Lower leg skin (tissue), 3 donors: ENCODE data around the gene CCDC18.

Experiments used
- POLR2A ChIP-seq, 2 donors: fragments of 450-650 bp; IDR thresholded peaks; one replicate each; pipeline ENCODE4 v1.6.1; 2016 to 2017; ENCODE audit warnings: antibody characterized with exemption in 2 of 2, mild to moderate bottlenecking in 1 of 2, moderate library complexity in 1 of 2
- TF ChIP-seq, protein P1 (sequence below), 3 donors: fragments of 450-650 bp; IDR thresholded peaks; one replicate each; pipeline ENCODE4 v1.5.1; 2016; ENCODE audit warnings: antibody characterized with exemption in 3 of 3, mild to moderate bottlenecking in 3 of 3, moderate library complexity in 2 of 3

DNA sequence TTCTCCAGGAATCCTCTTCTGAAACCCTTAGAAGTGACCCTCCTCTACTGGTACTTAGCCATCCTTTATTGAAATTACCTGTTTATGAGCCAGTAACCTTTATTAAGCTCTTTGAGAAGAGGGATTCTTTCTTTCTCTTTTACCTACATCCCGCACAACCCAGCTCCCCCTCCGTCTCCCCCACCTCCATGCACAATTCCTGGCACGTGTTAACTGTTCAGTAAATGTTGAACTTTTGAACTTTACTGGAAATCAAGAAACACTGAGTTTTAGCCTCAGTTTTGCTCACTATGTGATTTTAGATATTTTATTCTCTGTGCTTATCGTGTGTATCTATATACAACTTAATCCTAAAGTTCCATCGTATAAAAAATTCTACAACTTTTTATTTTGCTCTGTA is 2.1 kb upstream of the CCDC18 start:
- TF ChIP-seq, protein P1, sequence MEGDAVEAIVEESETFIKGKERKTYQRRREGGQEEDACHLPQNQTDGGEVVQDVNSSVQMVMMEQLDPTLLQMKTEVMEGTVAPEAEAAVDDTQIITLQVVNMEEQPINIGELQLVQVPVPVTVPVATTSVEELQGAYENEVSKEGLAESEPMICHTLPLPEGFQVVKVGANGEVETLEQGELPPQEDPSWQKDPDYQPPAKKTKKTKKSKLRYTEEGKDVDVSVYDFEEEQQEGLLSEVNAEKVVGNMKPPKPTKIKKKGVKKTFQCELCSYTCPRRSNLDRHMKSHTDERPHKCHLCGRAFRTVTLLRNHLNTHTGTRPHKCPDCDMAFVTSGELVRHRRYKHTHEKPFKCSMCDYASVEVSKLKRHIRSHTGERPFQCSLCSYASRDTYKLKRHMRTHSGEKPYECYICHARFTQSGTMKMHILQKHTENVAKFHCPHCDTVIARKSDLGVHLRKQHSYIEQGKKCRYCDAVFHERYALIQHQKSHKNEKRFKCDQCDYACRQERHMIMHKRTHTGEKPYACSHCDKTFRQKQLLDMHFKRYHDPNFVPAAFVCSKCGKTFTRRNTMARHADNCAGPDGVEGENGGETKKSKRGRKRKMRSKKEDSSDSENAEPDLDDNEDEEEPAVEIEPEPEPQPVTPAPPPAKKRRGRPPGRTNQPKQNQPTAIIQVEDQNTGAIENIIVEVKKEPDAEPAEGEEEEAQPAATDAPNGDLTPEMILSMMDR (IDR thresholded peaks at IDR 0.05), result no peak
- no peak for TF ChIP-seq POLR2A (IDR thresholded peaks at IDR 0.05)
